ENCODE results near the gene ETV6.

The ETV6 gene

DNA sequence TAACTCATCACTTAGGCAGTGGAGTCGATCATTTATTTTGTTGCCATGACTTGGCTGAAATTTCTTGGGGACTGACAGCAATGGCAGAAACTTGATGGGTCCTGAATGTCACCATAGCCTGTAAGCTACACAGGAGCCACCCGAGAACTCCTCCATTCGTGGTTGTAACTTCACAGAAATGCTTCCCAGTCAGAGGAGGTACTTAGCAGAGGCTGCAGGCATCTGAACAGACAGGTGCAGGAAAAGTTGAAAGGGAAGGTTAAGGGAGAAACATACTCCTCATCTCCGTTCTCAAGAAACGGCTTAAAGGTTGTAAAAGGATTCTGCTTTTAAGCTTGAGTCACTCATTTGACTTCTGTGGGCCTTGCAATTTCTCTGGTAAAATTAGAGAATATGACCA lies 47.7 kb downstream of the ETV6 start:
- DNase-seq = no peak

DNA sequence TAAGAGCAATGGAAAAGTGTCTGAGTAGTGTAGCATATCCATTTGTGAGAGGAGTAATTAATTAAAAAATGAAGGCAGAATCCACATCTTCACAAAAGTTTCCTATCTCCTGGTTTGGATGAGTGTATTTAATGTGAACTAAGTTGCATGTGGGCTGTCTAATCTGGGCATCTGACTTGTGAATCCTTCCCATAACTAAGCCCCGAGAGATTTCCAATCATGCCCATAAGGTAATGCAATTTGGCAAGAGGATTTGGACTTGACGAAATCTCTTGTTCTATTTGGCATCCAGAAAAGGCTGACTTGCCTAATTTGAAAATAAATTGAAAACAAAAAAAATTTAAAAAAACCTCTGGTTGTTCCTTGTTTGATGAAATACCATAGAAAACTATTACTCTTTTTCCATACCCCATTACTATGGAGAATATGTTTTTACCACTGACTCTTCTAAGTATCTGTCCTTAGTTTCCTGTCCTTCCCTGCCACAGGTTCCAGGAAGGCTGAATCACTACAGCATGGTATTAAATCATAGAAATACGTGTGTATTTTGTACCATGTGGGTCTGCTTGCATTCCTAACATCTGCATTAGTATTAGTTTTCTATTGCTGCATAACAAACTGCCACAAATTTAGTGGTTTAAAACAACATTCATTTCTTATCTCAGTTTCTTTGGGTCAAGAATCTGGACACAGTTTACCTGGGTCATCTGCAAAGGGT lies 48.4 kb downstream of the ETV6 start:
- no peak for DNase-seq

DNA sequence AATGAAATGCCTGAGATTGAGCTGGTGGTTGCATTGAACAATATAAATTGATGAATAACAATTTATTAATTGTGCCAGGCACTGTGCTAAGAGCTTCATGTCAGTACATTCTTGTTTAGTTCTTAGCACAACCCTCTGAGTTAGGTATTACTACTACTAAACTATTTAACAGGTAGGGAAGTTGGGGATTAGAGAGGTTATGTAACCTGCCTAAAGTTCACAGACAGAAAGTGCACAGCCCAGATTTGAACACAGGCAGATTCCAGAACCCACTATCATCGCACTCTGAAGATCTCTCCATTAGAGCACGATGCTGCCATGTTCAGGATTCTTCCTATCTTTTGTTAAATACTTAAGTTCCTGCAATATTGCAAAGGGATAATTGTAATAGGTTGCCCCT lies 49.3 kb downstream of the ETV6 start:
- DNase-seq = no peak

DNA sequence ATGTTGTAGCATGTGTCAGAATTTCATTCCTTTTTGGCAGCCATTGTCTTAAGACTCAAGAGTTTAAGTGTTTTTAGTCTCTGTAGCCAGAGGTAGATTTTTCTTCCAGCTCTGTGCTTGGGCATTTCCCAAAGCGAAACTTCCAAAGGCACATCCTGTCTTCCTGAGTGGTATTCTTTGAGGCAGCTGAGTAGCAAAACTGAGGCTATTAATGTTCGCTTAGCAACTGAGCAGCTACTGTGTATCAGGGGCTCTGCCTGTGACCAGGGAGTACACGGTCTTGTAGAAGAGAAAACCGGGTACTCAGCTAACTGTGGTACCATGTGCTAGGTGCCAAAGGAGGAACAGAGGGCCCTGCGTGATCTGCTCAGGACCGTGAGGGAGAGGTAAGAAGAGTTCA lies 52.0 kb downstream of the ETV6 start:
- DNase-seq = no peak

DNA sequence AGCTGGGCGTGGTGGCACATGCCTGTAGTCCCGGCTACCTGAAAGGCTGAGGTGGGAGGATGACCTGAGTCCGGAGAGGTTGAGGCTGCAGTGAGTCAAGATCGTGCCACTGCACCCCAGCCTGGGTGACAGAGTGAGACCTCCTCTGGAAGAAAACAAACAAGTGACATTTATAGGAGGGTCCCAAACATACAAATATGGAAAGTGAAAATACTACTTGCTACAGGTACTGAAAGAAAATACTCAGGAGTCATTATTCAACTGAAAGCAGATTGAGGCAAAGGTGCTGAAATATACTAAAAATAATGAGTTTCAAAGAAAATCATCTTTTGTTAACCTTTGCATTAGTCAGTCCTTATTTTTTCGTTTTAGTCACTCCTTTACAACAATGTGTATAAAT lies 53.5 kb downstream of the ETV6 start:
- DNase-seq = peak; percentile 9

DNA sequence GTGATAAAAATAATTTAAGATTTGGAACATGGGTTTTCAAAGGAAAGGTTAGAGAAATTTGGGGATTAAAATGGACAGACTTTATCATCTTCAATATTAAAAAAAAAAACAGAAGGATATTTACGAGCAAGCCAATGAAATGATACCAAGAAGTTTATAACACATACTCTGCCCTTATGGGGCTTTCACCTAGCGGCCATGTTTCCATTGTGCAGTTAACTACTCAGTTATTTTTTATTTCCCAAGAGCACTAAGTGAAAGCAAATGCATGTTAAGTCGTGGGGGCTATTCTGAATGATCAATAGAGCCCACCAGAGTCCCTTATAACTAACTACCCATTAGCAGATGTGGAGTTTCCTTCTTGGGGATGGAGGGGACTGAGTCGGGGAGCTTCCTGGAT lies 53.9 kb downstream of the ETV6 start:
- DNase-seq = no peak

DNA sequence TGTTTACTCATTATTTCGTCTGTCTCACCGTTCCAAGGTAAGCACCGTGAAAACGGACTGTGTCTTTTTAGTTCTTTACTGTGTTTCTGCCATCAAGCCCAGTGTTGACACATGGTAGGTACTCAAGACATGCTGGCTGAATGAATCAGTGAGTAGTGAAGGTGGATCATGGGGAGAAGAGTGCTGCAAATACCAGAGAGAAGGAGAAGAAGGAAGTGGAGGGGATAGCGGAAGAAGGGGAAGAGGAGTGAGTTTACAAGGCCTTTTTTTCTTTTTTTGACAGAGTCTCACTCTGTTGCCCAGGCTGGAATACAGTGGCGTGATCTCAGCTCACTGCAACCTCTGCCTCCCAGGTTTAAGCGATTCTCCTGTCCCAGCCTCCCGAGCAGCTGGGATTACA lies 54.6 kb downstream of the ETV6 start:
- DNase-seq = no peak

DNA sequence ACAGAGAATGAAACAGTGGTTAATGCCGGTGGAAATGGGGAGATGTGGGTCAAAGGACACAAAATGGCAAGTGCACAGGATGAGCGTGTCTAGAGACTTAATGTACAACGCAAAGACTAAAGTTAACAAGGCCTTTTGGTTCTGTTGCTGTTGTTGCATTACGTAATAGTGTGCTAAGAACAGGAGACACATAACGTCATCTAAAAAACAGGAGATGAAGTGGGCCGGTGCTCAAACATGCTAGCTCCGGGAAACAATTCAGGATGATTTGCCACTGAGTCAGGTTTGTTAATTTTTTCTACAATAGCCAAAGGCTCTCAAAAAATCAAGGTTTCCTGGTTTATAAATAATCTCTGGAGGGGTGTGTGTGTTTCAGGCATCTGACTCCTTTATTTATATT lies 55.5 kb downstream of the ETV6 start:
- DNase-seq = no peak

DNA sequence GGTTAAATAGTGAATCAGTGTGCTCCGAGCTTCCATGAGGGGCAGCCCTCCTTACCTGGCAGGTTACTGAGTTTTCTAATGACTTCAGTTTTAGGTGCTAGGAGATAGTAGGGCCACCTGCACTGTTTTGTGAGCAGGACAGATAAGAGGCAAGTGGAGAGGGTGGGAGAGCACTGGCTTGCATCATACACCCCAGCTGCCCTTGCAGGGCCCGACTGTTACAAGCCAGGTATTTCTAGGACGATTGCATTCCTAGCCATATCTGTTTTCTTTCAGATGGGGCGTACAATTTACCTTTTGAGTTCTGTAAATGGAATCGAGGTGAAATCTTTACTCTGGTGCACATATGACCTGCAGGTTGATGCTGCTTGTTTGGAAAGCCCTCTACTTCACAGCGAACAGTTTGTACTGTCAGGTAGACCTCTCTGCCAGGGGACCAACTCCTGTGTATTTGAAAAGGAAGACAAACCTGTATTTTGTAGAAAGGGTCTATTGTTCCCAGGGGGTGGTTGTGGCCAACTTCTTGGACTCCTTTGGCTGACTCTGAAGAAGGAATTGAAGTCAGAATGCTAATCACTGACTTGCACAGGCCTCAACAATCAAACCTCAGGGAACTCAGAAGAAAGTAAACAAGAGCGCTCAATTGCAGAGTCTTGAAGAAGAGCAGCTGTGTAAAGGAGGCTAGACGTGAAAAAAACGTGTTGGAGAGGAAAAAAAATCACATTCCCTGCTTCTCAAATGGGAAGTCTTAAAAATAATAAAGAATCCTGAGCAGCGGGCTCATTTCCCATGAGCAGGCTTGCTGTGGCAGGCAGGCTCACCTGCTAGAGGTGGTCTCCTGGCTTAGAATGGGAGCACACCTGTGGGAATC lies 57.3 kb downstream of the ETV6 start:
- no peak for DNase-seq

DNA sequence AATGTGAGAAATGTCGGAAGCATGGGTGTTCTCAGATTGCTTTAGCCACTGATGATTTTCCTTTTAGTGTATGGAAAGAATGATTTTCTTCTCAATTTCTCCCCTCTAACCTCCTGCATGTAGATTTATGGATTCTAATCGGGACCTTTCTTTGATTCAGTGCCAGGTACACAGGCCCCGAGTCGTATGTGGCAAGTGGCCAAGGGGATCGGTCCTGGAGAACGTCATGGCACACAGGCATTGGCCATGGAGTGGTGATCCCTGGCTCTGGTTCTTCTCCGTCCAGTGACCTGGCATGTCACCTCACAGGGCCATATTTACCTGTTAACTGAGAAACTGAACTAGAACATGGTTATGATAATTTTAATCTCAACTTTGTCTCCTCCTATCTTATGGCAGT lies 58.1 kb downstream of the ETV6 start:
- no peak for DNase-seq

DNA sequence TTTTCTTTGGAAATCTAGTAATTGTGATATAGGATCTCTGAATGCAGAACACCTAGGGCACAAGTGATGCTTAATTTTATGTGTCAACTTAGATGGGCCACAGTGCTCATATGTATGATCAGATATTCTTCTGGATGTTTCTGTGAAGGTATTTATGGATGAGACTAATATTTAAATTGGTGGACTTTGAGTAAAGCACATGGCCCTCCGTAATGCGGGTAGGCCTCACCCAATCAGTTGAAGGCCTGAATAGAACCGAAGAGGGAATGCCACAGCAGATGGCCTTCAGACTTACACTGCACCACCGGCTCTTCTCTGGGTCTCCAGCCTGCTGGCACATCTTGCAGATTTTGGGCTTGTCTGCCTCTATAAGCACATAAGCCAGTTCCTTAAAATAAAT lies 60.0 kb downstream of the ETV6 start:
- DNase-seq = no peak

DNA sequence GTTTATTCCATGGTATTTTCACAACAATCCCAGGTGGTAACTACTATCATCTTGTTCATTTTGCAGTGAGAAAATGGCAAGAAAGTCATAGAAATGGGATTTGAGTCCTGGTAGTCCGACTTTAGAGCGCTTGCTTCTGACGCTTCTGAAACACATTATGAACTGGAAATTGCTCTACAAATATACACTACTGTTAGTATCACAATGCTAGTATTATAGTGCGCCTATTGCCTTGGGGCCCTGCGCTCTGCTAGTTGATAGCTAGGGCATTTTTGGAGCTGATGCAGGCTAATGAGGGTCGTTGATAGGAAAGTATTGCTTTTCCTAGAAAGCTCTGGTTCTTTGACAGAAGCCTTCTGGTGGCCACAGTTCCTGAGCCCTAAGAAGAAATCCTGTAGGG lies 61.0 kb downstream of the ETV6 start:
- no peak for DNase-seq

DNA sequence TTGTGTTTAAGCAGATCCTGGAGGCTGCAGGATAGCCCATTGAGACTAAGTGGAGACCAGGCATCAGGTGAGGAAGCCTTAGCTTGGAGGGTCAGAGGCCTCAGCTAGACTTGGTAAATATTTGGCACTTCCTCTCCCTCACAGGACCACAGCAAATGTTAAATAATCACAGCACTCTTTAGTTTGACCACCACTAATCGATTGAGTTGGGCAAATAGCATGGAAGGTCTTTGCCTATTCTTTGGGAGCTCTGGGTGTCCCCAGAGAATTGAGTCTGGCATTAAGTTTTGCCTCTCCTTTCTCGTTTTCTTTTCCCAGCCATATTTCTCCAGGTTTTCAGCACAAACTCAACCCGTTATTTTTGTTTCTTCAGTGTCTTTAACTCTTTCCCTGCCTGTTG lies 61.4 kb downstream of the ETV6 start:
- DNase-seq = no peak

DNA sequence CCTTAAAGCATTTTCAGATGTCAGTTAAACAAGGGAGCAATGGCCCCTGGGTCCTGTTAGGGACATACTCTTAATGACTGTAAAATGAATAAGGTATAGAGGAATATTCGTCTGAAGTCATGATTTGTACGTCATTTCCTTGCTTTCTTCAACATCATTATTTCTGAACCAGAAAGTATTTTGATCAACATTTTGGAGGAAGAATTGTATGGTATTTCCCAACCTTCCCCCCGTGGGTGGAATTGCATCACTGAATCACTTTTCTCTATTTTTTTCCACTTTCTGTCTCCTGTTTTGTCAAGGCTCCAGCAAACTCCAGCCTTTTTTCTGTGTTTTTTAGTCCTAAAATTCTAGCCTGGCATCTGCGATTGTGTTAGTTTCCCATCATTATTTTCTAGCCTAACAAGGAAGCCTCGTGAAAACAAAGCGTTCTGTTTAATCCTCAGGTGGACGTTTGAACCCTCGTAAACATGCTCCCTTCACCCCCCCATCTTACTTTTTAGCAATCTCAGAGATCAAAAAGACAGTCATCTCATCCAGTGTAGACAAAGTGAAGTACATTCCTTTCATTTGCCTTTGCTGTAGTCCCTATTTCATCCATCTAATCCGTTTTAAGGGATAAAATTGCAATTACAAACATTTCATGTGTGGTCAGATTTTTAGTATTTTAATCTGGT lies 62.3 kb downstream of the ETV6 start:
- DNase-seq = no peak

DNA sequence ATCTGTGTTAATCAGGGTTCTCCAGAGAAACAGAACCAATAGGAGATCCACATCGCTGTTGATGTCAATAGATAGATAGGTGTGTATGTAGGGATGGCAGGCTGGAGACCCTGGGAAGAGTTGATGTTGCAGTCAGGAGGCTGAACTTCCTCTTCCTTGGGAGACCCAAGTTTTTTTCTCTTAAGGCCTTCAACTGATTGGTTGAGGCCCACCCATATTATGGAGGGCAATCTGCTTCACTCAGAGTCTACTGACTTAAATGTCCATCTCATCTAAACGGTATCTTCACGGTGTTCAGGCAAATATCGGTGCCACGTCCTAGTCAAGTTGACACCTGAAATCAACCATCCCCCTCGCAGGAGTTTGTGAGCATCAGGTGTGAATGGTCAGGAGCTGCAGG lies 63.0 kb downstream of the ETV6 start:
- DNase-seq = no peak

DNA sequence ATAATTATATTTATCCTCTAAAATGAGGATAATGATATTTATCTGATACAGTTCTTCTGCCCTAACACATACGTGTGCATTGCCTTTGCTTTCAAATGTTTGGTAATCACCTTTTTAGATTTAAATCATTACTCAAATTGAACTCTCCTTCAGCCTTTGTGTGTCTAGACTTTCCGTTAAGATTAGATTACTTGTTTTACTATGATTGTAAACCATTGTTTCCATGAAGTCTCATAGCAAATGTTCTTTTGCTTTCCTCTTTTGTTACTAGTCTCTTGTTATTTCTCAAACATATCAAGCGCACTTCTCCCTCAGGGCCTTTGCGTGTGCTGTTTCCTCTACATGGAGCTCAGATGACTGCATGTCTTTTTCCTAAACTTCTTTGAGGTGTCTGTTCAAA lies 63.7 kb downstream of the ETV6 start:
- no peak for DNase-seq

DNA sequence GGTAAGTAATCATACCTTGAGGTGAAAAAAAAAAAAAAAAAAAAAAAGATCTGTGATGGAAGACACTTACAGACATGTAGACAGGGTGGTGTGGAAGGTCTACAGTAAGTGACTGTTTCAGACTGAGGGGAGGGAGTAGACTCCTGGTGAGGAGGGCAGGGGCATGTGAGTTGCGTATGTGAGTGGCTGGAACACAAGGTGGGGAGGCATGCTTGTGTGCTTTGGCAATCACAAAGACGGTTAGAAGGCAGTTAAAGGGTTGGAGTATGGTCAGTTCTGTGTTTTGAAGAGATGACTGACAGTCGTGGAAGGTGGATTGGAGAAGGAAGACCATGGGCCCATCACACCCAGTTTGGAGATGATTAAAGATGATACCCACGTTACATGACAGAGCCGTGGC lies 65.2 kb downstream of the ETV6 start:
- no peak for DNase-seq

DNA sequence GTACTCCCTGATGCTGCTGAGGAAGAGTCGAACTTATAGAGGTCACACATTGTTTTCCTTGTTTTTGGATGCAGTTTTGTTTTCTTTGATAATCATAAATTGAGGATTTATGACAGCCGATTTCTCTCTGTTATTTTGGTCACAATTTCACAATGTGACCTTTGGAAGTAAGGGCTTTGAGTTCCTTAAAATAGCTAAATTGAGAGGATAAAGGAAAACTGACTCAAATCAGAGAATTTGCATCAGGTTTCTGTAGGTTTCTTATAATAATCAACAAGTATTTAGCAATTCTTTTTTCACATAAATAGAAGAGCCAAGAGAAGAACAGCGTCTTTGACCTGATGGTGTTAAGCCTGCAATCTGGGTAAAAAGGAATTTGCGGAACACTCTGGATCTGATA lies 66.1 kb downstream of the ETV6 start:
- DNase-seq = no peak

DNA sequence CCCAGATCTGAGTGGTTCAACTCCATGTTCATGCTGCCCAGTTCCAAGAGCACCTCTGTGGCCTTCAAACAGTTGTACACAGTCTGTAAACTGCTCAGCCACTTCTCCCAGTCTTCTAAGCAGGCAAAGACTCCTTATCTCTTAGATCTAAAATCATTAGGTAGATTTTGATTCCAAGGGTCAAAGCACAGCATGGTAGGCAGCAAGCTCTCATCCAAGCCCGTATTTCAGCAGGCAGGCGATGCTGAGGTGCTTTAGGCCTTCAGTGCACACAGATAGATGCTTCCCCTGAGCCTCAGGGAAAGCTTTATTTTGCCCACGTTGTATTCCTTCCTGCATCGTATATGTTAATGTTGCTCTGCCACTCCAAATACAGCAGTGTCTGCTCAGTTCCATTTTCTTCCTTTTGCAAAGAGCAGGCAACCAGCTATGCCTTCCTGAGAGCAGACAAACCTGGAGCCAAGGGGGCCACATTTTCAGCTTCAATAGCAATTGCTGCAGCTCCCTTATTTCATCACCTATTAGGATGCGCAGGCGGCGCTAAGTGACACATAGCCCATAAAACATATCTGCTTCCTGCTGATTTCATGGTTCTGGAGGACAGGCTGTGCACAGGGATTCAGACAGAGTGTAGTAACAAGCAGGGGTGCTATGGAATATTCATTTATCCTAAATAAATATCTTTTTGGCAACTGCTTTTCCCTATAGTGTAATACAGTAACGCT lies 67.5 kb downstream of the ETV6 start:
- no peak for DNase-seq

DNA sequence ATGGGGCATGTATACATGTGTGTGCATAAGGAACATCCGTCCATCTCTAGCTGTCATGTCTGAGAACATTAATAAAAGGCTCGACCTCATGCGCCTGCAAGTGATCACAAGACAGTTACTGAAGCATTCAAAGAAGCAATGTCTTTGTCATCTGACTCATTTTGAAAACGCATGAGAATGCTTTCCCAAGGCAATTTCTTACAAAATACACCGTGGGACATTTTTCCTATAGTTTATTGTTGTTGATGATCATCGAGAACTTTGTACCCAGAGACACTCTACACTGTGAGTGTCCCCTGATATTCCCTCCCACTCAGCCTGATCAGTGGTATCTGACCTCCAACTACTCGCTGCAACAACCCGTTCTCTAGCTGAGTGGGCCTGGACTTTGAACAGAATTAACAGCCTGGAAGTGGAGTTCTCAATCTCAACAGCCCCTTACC lies 68.1 kb downstream of the ETV6 start:
- DNase-seq = no peak

DNA sequence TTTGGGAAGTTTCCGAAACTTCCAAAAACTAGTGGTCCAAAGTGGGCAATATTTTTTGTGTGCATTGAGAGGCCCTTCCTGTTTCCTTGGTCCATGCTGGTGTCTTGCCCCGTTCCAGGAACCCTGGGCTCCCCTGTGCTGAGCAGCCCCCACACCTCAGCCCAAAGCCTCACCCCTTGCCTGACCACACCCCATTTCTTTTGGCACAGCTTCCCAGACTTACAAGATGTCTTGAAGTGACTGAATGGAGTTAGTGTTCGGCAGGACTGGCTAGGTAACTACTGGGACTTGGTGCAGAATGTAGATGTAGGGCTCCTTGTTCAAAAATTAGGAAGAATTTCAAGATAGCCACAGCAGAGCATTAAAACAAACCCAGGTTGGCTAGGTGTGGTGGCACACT lies 68.6 kb downstream of the ETV6 start:
- DNase-seq = no peak

DNA sequence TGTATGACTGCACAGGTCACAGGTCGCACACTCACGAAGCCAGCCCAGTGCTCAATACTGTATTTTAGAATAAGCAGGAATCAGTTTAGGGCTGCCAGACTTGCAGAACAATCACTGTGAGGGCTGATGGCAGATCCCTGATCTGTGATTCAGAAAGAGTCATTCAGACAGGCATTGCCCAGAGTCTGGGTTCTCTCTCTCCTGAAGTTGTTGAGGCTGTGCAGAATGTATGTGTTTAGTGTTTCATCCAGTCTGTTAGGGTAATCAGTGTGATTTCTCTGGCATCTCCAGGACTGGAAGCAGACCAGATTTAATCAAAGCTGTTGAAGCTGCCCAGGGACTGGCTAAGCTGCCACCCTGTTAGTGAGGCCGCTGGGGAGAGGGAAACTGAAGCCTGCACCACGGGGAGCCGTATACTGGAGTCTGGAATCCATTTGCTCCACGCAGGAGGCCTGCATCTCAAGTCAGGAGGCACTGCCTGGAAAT lies 69.3 kb downstream of the ETV6 start:
- no peak for DNase-seq

DNA sequence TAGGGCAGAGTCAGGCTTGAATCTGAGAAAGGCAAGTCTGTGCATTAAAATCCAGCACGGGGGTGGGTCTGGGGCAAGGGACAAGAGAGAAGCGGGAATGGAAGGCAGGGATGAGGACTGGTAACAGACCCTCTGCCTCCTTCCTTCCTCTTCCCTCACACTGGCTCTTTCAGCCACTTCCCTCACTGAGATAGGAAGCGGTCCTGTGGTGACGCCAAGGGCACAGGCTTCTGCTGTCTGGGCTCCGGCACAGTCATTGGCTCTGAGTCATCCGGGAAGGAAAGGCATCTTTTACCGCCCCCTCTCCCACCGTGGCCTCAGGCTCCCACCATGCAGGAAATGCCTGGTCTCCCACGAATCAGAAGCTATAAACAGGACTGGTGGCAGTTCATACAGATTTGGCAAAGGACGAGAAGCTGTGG lies 70.2 kb downstream of the ETV6 start:
- peak; percentile 38 for DNase-seq

Measured in stimulated activated naive CD4-positive, alpha-beta T cell treated with Interleukin-2 at 50 U/mL for 16 hours (primary cell).